Activated CD4-positive, alpha-beta T cell treated with anti-CD3 and anti-CD28 coated beads for 48 hours (primary cell): ENCODE results near the gene PACSIN3.

Source experiments
- DNase-seq: peaks from one replicate; pipeline ENCODE4 v3.0.0-alpha.2; 2020

PACSIN3 gene

DNA sequence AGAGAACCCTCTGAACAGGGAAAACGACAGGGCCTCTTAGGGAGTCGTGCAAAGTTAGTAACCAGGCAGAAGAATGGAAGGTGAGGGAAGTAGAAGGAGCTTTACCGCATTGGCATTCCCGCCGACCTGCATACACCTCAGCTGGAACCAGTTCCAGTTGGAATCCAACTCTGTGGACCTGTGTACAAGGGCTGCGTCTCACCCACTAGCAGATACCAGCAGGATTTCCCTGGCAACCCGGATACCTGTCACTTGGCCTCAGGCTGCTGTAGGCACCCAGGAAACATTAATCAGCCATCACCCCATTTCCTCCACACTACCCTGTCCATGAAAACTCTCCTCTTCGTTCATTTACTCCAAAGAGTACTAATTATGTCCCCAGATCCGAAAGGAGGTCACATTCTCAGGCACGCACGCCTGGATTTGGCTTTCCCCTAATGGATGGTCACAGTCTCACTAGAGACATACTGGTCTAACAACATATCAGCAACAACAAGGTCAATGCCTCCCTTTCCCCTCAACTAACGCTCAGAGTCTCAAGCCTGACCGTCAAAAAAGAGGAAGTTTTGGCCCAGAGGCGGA lies 10.4 kb downstream of the PACSIN3 start:
- no peak for DNase-seq

DNA sequence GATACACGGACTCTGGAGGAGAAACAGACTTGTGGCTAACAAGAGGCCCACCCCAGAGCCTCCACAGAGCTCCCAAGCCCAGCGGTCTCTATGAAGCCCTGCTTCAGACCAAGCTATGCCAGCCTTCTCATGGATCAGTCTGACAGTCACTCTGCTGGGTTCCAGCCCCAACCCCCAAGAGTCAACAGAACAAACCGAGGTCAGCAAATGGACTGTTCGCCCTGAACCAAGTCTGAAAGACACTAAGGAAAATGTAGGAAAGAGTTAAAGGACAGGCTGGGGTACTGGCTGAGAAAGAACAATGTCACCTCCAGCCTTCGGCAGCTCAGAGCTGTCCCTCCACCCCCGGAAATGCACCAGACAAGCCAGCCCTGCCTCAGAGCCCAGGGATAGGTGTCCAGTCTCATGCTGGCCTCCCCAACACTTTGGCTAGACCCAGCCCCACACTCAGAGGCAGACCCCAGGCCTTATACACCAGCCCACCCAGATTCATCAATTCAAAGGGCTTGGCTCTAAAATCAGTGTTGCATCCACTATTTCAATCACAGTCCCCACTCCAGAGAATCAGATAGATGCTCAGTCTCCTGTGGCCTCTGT lies 13.4 kb downstream of the PACSIN3 start:
- no peak for DNase-seq

DNA sequence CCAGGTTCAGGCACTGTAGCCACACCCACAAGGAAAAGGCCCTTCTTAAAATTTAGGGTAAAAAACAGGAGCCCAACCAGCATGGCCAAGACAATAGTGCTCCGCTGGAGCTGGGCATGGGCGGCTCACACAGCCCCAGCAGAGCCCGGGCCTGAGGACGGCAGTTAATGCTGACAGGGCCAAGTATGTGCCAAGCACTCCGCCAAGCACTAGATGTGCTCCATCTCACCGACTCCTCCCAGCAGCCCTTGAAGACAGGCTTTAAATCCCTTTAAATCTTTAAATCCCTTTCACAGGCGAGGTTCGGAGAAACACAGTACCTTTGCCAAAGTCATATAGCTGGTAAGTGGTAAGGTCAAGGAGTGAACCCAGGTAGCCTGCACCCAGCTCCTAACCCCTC lies 14.4 kb downstream of the PACSIN3 start:
- DNase-seq = no peak

DNA sequence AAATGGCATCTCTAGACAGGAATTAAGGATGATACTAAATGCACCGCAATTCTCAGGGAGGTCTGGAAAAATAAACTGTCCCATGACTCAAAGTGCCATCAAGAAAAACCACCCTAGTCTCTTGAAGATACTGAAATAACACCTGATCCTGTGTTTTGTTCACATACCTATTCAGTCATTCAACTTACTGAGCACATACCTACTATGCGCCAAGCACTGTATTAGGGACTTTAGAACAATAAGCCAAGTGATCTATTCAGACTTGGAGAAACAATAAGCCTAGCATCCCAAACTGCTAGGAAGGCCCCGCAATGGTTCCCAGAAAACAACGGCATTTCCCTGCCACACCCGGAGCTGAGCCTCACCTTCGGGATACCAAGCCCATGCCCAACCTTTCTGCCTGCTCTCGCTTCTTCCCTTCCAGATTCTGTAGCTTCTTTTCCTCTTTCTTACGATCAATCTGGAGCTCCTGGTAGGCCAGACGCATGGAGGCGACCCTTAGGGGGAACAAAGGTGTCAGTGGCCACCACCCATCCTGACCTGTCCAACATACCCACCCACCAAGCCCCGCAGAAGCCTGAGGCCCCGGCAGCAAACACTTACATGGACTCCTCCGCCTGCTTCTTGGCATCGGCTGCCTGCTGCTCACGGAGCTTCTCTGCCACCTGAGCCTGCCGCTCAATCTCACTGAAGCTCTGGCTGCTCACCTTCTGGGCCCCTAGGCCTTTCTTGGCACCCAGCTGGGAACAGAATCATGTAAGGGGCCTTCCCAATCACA lies 15.0 kb downstream of the PACSIN3 start:
- no peak for DNase-seq

DNA sequence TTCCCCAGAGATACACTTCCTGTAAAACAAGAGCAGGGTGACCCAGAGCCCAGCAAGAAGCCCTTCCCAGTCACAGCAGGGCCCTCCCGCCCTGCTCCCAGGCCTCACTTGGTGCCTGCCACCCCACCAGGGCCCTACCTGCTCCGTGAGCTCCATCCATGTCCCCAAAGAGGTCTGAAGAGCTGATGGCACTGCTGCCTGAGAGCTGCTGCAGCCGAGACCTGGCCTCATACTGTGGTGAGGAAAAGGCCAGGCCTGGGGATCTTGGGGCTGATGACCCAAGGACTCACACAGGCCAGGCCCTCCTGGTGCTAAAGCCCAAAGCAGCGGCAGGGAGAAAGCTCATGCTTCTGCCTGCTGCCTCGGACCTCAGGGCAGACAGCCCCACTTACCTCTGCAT lies 19.9 kb downstream of the PACSIN3 start:
- no peak for DNase-seq

DNA sequence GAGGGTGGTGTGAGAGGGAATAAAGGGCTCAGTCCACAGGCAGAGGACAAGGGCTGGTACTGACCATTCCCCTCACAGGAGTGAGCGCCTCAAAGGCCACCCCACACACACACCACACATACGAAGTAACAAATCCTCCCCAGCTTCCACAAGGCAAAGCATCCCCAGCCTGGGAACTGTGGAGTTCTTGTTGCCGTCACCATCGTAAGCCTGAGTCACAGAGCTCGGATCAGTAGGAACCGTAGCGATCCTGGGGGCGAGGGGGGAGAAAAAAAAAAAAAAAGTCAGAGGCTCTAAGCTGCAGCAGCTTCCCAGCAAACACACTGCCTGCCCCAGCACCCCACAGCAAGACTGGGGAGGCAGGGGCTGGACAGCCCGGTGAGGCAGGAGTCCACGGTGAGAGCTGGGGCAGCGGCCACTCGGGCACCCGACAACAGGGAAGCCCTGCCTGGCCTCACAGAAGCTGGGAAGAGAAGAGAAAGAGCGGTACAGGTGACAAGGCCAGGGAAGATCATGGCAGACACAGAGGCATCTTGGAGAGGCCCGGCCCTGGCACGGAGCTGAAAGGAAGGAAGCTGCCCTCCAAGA lies 20.9 kb downstream of the PACSIN3 start:
- DNase-seq = no peak

DNA sequence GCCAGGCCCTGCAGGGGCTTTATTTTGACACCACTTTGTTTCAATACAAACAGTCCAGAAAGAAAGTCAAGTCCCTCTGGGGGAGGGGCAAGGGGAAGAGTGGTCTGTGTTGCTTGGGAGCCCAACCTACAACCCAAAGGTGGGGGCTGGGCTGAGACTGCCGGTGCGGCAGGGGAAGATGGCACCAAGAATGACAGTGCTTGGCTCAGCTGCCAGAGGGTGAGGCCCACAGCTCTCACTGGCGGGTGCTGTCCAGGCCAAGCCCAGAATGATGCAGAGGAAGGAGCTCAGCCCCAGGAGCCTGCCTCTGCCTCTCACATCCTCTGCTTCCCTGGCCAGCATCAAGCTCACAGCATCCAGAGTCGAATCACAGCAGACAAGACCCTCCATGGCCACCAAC lies 21.9 kb downstream of the PACSIN3 start:
- DNase-seq = no peak

DNA sequence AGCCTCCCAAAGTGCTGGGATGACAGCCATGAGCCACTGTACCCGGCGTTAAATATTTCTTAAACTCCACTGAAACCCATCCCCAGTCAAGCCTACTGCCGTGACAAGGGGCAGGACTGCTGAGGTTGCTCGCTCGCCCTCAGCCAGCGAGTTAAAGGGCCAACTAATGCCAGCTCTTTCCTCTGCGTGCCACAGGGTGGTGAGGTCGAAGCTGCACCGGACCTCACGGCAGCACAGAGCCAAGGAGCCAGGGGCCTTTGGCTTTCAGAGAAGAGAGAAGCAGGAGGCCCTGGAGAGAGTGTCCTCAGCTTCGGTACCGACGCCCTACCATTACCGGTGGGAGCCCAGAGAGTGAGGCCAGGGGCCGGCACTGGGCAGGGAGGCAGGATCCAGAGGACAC lies 22.3 kb downstream of the PACSIN3 start:
- no peak for DNase-seq

DNA sequence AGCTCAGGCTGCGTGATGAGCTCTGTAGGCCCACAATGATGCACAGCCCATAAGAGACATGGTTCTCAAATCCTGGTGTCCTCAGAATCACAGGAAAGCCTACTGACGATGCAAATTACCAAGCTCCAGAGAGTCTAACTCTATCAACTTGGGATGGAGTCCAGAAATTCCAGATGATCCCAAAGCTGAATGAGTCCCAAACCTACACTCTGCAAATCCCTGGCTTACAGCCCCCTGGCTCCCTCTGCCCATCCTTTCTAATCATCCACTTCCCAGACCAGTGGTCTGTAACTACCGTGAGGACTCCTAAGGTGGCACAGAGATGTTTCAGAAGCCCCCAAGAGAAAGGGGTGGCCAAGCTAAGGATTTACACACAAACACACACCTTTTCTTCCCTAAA lies 23.0 kb downstream of the PACSIN3 start:
- no peak for DNase-seq

DNA sequence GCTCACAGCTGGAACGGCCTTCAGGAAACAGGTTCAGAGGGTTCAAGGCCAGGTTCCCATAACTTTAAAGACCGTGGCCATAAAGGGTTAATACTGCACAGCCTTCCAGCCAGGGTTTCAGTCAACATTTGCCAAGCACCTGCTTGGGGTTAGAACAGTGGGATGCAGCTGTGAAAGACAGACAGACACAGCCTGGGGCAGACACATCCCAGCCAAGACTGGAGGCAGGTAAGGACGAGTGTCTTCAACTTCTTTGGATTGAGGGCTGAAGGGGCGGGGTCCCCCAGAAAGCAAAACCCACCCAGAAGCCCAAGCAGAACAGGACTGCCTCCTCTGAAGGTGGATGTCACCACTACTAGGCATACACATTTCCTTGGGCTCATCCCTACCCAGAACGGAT lies 23.8 kb downstream of the PACSIN3 start:
- no peak for DNase-seq

DNA sequence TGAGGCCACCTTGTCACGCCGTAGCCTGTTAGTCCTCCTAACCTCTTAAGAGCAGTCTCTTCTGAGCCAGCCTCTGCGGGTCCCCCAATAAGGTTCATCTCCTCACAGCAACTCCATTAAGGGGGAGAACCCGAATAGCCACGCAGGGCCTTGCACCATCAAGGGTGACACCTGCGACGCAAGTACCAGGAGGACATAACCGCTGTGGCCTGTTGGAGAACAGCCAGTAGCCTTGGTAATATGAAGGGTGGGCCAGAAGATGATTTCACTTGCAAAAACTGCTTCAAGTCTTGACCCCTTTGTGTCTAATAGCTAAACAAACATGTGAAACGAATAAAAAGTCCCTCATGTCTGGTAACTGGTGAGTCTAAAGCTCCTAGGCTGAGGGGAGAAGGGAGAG lies 24.3 kb downstream of the PACSIN3 start:
- DNase-seq = no peak

DNA sequence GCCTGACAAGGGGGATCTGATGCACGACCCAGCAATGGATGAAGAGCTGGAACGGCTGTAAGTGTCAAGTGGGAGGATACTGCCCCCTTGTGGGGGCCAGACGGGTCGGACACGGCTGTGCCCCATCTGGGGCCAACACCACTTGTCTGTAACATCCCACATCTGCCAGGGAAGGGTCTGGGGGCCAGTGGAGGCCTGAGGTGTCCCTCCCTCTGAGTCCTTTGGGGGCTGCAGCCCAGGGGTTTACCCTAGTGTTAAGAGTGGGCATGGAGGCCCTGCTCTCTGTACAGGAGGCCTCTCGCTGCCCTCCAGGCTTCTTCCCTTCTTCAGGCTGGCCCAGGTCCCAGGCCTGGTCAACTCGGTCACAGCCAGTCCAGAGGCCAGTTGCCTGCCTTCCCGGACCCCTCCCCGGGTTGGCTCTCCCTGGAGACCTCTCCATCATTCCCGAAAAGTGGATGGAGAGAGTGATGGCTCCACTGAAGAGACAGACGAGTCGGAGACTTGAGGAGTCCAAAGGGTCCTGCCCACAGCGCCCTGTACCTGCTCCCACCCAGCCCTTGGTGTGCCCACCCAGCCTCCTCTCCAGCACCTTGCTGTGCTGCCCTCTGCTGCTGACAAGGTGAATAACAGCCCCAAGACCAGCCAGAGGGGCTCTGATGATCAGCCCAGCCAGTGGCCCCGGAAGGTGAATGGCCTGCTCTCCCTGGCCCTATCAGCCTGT lies 24.9 kb downstream of the PACSIN3 start:
- peak; percentile 71 for DNase-seq

DNA sequence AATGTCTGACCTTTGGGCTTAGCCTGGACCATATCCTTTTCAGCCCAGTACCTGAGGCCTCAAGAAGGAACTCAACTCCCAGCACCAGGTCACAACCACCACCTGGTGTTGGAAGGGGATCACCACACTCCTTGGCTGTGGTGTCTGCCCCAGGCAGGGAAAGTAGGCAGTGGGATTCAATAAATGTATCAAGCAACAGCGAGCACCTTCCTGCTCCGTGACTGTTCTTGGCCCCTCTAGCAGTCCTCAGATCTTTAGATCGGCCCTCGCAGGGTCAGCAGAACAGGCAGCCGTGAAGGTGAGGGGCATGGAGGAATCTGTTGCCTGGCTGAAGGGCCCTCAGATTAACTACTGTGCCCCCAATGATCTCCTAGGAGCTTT lies 25.5 kb downstream of the PACSIN3 start:
- no peak for DNase-seq

DNA sequence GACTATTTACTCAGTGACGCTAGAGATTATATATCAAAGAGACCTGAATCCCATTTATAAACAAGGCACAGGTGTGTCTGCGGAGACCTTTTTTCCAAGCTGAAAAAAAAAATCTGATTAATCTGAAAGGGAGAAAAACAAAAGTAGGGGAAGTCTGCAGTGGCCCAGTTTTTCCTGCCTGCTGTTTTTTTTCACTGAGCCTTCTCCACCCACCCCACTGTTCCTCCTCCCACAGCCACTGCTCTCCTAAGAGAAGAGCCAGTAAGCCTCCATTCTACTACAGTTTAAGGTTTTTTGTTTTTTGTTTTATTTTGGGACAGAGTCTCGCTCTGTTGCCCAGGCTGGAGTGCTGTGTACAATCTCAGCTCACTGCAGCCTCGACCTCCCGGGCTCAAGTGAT lies 28.0 kb downstream of the PACSIN3 start:
- DNase-seq = no peak

DNA sequence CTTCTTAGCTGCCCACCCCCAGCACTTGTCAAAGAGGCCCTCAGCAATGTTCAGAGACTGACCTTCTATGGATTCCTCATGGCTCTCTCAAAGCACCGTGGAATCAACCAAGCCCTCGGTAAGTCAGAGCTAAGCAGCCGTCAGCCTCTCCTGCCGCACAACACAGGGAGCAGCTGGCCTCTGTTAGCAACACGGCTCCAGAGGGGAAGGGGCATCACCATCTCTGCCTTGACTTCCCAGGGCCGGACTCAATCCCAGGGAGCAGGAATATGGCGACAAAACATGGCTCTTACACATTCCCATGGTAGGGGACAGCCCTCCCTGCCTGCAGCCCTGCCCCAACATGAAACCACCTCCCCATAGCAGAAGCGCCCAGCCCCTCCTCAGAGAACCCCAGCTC lies 28.4 kb downstream of the PACSIN3 start:
- no peak for DNase-seq

DNA sequence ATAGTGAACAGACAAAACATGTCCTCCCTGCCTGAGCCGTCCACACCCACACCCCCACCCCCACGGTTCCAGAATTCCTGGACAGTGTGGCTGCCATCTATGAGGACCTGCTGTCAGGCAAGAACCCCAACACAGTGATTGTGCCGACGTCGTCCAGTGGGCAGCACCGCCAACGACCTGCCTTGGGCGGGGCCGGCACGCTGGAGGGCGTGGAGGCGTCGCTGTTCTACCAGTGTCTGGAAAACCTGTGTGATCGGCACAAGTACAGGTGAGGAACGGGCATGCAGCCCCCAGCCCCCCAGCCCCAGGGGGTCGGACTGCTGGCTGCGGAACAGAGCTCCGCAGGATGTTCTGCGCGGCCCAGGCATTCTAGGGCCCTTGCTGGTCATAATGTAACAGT lies 29.3 kb downstream of the PACSIN3 start:
- no peak for DNase-seq

DNA sequence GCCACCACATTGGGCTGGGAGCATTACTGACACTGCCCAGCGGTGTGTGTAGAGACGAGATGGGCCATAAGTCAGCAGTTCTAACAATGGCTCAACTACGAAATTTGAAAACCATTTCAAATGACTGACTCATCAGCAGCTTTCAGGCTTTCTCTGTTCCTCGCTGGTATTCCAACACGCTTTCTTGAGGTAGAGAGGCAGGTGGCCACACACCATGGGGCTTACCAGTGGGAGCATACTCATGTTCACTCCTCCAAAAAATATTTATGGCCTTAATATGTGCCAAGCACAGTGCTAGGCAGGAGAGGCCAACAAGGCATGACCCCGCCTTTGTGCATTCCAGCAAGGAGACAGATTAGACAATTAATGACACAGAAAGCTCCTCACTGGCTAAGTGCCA lies 29.9 kb downstream of the PACSIN3 start:
- DNase-seq = no peak

DNA sequence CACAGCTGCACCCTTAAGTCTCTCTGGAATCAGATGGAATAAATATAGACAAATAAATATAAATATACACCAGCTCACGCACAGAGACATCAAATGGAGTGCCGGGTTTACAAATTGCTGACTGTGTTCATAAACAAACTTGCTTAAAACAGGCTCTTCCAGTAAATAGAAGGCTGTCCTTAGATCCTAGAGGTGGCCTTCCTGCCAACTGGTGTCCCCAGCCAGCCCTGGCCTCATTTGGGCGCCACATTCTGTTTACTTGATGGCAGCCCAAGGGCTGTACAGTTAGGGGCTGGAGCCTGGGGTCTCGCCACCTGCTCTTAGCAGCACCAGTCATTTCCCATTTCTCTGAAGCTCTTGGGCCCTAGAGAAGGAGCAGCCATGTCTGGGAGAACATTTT lies 30.4 kb downstream of the PACSIN3 start:
- DNase-seq = no peak

DNA sequence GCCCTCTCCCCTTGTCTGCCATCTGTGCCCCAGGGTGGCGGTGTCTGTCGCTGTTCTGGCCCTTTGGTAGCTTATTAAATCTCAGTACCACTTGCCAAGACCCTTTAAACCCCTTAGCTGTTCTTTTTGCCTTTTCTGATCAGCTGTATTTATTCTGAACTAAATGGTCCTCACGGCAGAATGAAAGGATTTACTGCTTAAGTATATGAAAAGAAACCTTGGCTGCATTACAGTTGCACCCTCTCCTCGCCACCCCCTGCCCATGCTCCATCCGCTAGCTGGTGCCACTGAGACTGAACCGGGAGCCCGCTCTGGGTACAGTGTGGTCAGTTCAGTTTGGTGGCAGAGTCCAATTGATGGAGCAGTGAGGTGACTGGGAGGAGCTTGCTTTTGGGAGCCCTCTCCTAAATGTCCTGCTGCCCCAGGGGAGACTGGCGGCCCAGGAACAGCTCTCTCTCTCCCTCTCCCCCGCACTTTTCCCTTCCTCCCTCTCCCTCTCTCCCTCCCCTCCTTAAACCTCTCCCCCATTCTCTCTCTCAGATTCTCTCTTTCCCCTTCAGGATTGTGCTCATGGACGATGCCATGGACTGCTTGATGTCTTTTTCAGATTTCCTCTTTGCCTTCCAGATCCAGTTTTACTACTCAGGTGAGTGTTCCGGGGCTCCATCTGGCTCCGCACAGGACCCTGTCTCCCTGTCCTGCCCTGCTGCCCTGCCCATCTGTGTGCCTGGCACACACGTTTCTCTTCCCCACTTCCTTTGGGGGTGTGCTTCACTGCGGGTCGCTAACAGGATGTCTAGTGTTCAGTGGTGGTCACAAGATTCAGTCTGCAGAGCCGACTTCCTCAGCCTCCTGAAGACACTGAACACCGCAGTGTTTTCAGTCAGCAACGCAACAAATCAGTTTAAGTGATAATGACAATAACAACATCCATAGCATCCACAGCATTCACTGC lies 31.3 kb downstream of the PACSIN3 start:
- DNase-seq = no peak

DNA sequence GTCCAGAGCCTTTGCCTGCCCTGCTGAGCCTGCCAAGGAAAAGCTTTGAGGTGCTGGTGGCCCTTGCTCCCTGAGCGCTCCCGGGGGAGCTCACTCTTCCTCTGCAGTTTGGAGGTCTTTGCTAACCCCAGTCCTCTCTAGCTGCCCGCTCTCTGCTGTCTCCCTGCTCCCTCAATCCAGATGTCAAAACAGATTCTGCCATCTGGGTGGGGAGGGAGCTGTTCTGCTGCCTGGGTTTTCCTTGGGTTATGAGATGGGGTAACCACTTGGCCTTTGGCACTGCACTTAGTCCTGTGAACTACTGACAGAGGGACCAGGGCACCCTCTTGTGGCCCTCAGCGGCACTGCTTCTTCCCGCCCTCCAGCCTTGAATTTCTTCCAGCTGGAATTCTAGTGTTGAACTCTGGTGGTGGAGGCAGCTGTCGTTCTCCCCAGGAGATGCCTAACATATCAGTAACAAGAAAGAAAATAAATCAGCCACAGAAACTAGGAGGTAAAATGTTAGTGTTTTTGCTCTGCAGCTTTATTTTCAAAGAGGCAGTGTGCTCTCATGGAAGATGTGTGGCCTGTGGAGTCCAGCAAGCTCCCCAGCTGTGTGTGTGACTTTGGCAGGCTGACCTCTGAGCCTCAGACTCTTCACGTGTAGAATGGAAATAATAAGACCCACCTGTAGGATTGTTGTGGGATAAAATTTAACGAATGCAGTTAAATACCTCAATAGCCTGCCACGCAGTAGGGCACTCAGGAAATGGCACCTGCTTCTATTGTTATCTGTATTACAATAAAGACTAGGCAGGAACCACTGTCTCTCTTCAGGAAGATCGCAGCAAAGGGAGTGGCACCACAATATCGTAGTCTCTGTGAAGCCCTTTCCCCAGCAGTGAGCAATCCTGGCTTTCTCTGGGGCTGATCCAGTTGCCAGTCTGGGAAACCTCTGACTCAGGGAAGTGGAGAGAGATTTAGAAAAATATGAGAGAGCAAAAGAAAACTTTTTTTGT lies 33.0 kb downstream of the PACSIN3 start:
- DNase-seq = peak; percentile 73
